H1 (cell line): ENCODE data around the gene TAF12. TPM values are rescaled to one million over a fixed set of nuclear protein-coding genes. Genes with fewer than 3 reads are reported as not detected.
"Not testable (repeated sequence)": the region's sequence is repeated elsewhere in the genome, so short reads cannot be mapped to it uniquely, and the experiment has no call there.

Experiments used
- CTCF ChIA-PET: fragments of 300-600 bp; sonication (Branson Sonifier 250); formaldehyde crosslinking; loops from one replicate; lab custom pipeline; 2021; ENCODE audit not compliant: partially characterized antibody; lab: Charles Lee
- POLR2A ChIA-PET: fragments of 300-600 bp; sonication (Branson Sonifier 250); formaldehyde crosslinking; loops from one replicate; lab custom pipeline; 2021; ENCODE audit warnings: inconsistent platforms; ENCODE audit not compliant: partially characterized antibody; lab: Charles Lee
- DNase-seq, 2 experiments: peaks; one replicate each; pipeline versions ENCODE4 v3.0.0 to v3.0.0-alpha.2; 2010 to 2022; ENCODE audit warnings: low spot score in 2 of 2, low read depth in 1 of 2, mixed read lengths in 1 of 2
- FAIRE-seq: peaks from 2 replicates; lab custom pipeline; 2011; peaks lifted over from hg19 to GRCh38; lab: Jason Lieb, UNC
- H2AFZ ChIP-seq: 2 replicates; pipeline ENCODE4 v1.8.1; 2012; ENCODE audit warnings: low read length, inconsistent platforms
- H2AK5ac ChIP-seq: 2 replicates; pipeline ENCODE4 v1.6.1; 2013; ENCODE audit warnings: low read depth, low read length
- H2BK120ac ChIP-seq: replicated peaks from 2 replicates; pipeline ENCODE3; 2013; ENCODE audit warnings: low read depth, low read length, inconsistent platforms
- H2BK12ac ChIP-seq: 2 replicates; pipeline ENCODE4 v1.6.1; 2013; ENCODE audit warnings: low read depth, low read length
- H2BK15ac ChIP-seq: 2 replicates; pipeline ENCODE4 v1.6.1; 2013; ENCODE audit warnings: low read length
- H2BK20ac ChIP-seq: 2 replicates; pipeline ENCODE4 v1.6.1; 2013; ENCODE audit warnings: low read length
- H2BK5ac ChIP-seq: 2 replicates; pipeline ENCODE4 v1.6.1; 2013; ENCODE audit warnings: low read depth, low read length
- H3K14ac ChIP-seq: 2 replicates; pipeline ENCODE4 v1.6.1; 2013; ENCODE audit warnings: inconsistent platforms; ENCODE audit not compliant: insufficient read length
- H3K18ac ChIP-seq: 2 replicates; pipeline ENCODE4 v1.6.1; 2013; ENCODE audit warnings: low read length; ENCODE audit errors: extremely low read depth
- H3K23ac ChIP-seq: 2 replicates; pipeline ENCODE4 v1.6.1; 2013; ENCODE audit warnings: inconsistent platforms; ENCODE audit not compliant: insufficient read length
- H3K23me2 ChIP-seq: 2 replicates; pipeline ENCODE4 v1.6.1; 2013; ENCODE audit warnings: low read depth, low read length
- H3K27ac ChIP-seq: 2 replicates; pipeline ENCODE4 v1.6.1; 2011; ENCODE audit warnings: low read depth, low read length, inconsistent platforms
- H3K27me3 ChIP-seq, 4 experiments: replicated peaks in 1 of 4; 1 replicate in 1 of 4; 2 replicates in 3 of 4; pipeline versions ENCODE4 v1.6.1 to v1.8.1; 2011 to 2013; ENCODE audit warnings: low read length in 3 of 4, mild to moderate bottlenecking in 3 of 4, inconsistent platforms in 2 of 4, mixed read lengths in 2 of 4, moderate library complexity in 1 of 4; ENCODE audit not compliant: control insufficient read depth in 3 of 4, insufficient read depth in 3 of 4; ENCODE audit errors: extremely low read depth in 1 of 4
- H3K36me3 ChIP-seq, 4 experiments: 2 replicates each; pipeline versions ENCODE4 v1.6.1 to v1.8.1; 2011 to 2013; ENCODE audit warnings: mild to moderate bottlenecking in 4 of 4, low read length in 3 of 4, moderate library complexity in 2 of 4, control low read depth in 1 of 4, inconsistent platforms in 1 of 4; ENCODE audit not compliant: insufficient read depth in 4 of 4, control insufficient read depth in 2 of 4
- H3K4ac ChIP-seq: replicated peaks from 2 replicates; pipeline ENCODE3; 2013; ENCODE audit warnings: low read length, low read depth, mixed read lengths, inconsistent platforms; ENCODE audit not compliant: insufficient read length
- H3K4me1 ChIP-seq, 4 experiments: replicated peaks in 1 of 4; 1 replicate in 1 of 4; 2 replicates in 3 of 4; pipeline versions ENCODE4 v1.6.1 to v1.8.1; 2011 to 2013; ENCODE audit warnings: low read length in 3 of 4, inconsistent platforms in 2 of 4, mixed read lengths in 1 of 4; ENCODE audit not compliant: insufficient read depth in 4 of 4, control insufficient read depth in 3 of 4
- H3K4me2 ChIP-seq, 2 experiments: 2 replicates each; pipeline versions ENCODE4 v1.6.1 to v1.8.1; 2011 to 2013; ENCODE audit warnings: low read depth in 2 of 2, low read length in 2 of 2, control low read depth in 1 of 2, inconsistent platforms in 1 of 2, mild to moderate bottlenecking in 1 of 2; ENCODE audit not compliant: insufficient read depth in 1 of 2
- H3K4me3 ChIP-seq, 4 experiments: fragments of 200-600, 300-600 bp in 1 of 4; sonication (generic), shearing (Covaris generic), sonication (Bioruptor Twin) in 1 of 4; 2 replicates each; pipeline versions ENCODE4 v1.5.1 to v1.8.1; 2011 to 2016; ENCODE audit warnings: low read length in 4 of 4, low read depth in 3 of 4, control low read depth in 2 of 4, inconsistent platforms in 2 of 4, mild to moderate bottlenecking in 2 of 4, mixed read lengths in 1 of 4, moderate library complexity in 1 of 4; ENCODE audit not compliant: insufficient read depth in 2 of 4; ENCODE audit errors: extremely low read depth in 1 of 4
- H3K56ac ChIP-seq: replicated peaks from 2 replicates; pipeline ENCODE3; 2013; ENCODE audit warnings: low read depth, mild to moderate bottlenecking, mixed read lengths, low read length, inconsistent platforms; ENCODE audit not compliant: insufficient read length
- H3K79me1 ChIP-seq: 2 replicates; pipeline ENCODE4 v1.6.1; 2013; ENCODE audit warnings: low read depth, low read length, control low read depth
- H3K79me2 ChIP-seq, 2 experiments: 2 replicates each; pipeline versions ENCODE4 v1.6.1 to v1.8.1; 2012 to 2013; ENCODE audit warnings: low read length in 2 of 2, mild to moderate bottlenecking in 2 of 2, inconsistent platforms in 1 of 2; ENCODE audit not compliant: insufficient read depth in 2 of 2, control insufficient read depth in 1 of 2
- H3K9ac ChIP-seq, 4 experiments: replicated peaks in 1 of 4; 1 replicate in 1 of 4; 2 replicates in 3 of 4; pipeline versions ENCODE4 v1.6.1 to v1.8.1; 2011 to 2013; ENCODE audit warnings: low read depth in 3 of 4, low read length in 3 of 4, control low read depth in 2 of 4, mild to moderate bottlenecking in 2 of 4, moderate library complexity in 2 of 4, inconsistent platforms in 1 of 4; ENCODE audit errors: extremely low read depth in 1 of 4
- H3K9me3 ChIP-seq, 2 experiments: 2 replicates each; pipeline versions ENCODE4 v1.6.1 to v1.8.1; 2012 to 2013; ENCODE audit warnings: mild to moderate bottlenecking in 2 of 2, moderate library complexity in 2 of 2, control low read depth in 1 of 2, inconsistent platforms in 1 of 2, low read depth in 1 of 2, low read length in 1 of 2, mixed read lengths in 1 of 2; ENCODE audit not compliant: insufficient read depth in 2 of 2
- H4K20me1 ChIP-seq, 2 experiments: replicated peaks in 1 of 2; 2 replicates each; pipeline versions ENCODE3 to v1.8.1; 2011 to 2013; ENCODE audit warnings: inconsistent platforms in 2 of 2, low read length in 2 of 2, mild to moderate bottlenecking in 1 of 2; ENCODE audit not compliant: insufficient read depth in 2 of 2, control insufficient read depth in 1 of 2
- H4K5ac ChIP-seq: 2 replicates; pipeline ENCODE4 v1.6.1; 2013; ENCODE audit warnings: low read length, low read depth, mixed read lengths, inconsistent platforms; ENCODE audit not compliant: insufficient read length
- H4K8ac ChIP-seq: 2 replicates; pipeline ENCODE4 v1.8.0; 2013; ENCODE audit warnings: mild to moderate bottlenecking, moderate library complexity, low read length, inconsistent platforms; ENCODE audit not compliant: insufficient read depth; ENCODE audit errors: extremely low read depth
- H4K91ac ChIP-seq: replicated peaks from 2 replicates; pipeline ENCODE3; 2013; ENCODE audit warnings: low read length, mixed read lengths, inconsistent platforms; ENCODE audit not compliant: insufficient read length
- MAX ChIP-seq: IDR thresholded peaks from 2 replicates; pipeline ENCODE4 v1.6.1; 2012; ENCODE audit warnings: inconsistent platforms
- RNF2 ChIP-seq: fragments of 200-900, 300-1000 bp; sonication (generic); IDR thresholded peaks from 2 replicates; pipeline ENCODE4 v1.7.1; 2016; ENCODE audit warnings: borderline replicate concordance, low read depth, mild to moderate bottlenecking, antibody characterized with exemption, low read length; ENCODE audit not compliant: poor library complexity, severe bottlenecking; ENCODE audit errors: missing control alignments
- SIRT6 ChIP-seq: IDR thresholded peaks from one replicate; pipeline ENCODE4 v1.7.1; 2012; ENCODE audit warnings: low read length, inconsistent platforms
- TBP ChIP-seq: IDR thresholded peaks from 2 replicates; pipeline ENCODE4 v1.6.1; 2011; ENCODE audit warnings: low read depth, low read length, improper control_type of control experiment
- WGBS, 2 experiments: shearing (Covaris generic) in 1 of 2; methylation state at CpG; one replicate each; pipeline versions ENCODE4 v1.1.6 to v1.1.7; 2013 to 2015; ENCODE audit warnings: low lambda C conversion rate in 2 of 2, mixed read lengths in 2 of 2, inconsistent platforms in 1 of 2, low coverage in 1 of 2, missing lambda C conversion rate in 1 of 2; ENCODE audit not compliant: insufficient replicate concordance in 2 of 2, insufficient coverage in 1 of 2, insufficient read length in 1 of 2; ENCODE audit errors: extremely low coverage in 1 of 2, missing lambda C conversion rate in 1 of 2; 5-methylcytosine and 5-hydroxymethylcytosine counted together
- polyA plus RNA-seq, 7 experiments: library from polyadenylated mRNA; depleted of rRNA in 3 of 7; stranded (reverse) in 5 of 7; unstranded in 2 of 7; fragments of >200 nt in 5 of 7; fragments of 200-250 nt in 2 of 7; gene quantifications; 1 replicate in 5 of 7; 2 replicates in 1 of 7; 4 replicates in 1 of 7; pipeline versions ENCODE4 v1.2.1 to v1.2.3, GENCODE V29; 2011 to 2013; ENCODE audit warnings: missing spikeins in 2 of 7, mixed read lengths in 2 of 7
- total RNA-seq: library from RNA; stranded (reverse); fragmentation: NEBNext Ultra II Directional; extraction: Animal tissue kit (Norgen Biotek cat#: 25700); gene quantifications from 2 replicates; pipeline ENCODE4 v1.2.1, GENCODE V29; 2021

The TAF12 gene
- total and polyA plus RNA-seq, 2 of the 8 experiments (the other 6 are each of a cell fraction or from before 2014, with no cell fraction given), result 25.1 to 27.2 TPM

DNA sequence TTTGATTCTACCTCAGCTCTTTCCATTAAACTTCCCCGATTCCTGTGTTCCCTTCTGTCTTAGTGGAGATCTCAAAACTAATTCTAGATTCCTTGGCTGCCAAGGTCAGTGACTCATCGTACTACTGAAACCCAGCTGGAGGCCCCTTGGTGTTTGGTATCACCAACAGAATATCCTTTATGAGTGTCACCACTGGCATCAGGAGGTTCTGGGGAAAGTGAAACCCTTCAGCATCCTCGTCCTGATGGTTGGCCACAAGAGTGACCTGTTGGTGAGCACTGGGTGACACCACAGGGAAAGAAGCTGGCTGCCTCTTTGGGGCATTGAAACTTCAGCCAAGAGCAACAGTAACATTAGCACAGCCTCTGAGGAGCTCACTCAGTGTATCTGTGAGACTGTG, 41.2 kb downstream of the TAF12 start (continued):
- TF ChIP-seq TBP (no peak), RNF2 (no peak), MAX (no peak), SIRT6 (no peak)

DNA sequence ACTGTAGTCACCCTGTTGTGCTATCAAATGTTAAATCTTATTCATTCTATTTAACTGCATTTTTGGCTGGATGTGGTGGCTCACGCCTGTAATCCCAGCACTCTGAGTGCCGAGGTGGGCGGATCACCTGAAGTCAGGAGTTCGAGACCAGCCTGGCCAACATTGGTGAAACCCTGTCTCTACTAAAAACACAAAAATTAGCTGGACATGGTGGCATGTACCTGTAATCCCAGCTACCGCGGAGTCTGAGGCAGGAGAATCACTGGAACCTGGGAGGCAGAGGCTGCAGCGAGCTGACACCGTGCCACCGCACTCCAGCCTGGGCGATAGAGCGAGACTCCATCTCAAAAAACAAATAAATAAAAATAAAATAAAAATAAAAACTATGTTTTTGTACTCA, 46.6 kb downstream of the TAF12 start:
- H2BK120ac ChIP-seq, H2AFZ ChIP-seq, H3K23me2 ChIP-seq, DNase-seq, H3K27me3 ChIP-seq, H3K9ac ChIP-seq, FAIRE-seq, H3K79me2 ChIP-seq, H2BK15ac ChIP-seq, H3K14ac ChIP-seq, H3K9me3 ChIP-seq, H4K8ac ChIP-seq, H3K4me3 ChIP-seq, H2BK12ac ChIP-seq, H2AK5ac ChIP-seq, H3K27ac ChIP-seq, H3K56ac ChIP-seq, H4K20me1 ChIP-seq, H2BK5ac ChIP-seq, H3K36me3 ChIP-seq, H3K79me1 ChIP-seq, H3K23ac ChIP-seq, H3K4me2 ChIP-seq, H4K5ac ChIP-seq, H2BK20ac ChIP-seq, H4K91ac ChIP-seq, H3K18ac ChIP-seq, H3K4ac ChIP-seq: not testable (repeated sequence)
- ChIA-PET CTCF (interaction anchor here (0.6 to 1.6 kb wide), 5 partner anchors 8 to 1101 kb away, joined by 3 to 5 read pairs (median 3); no protein-coding TSS in a partner anchor), POLR2A (interaction anchor here (17.3 to 21.8 kb wide), 2 partner anchors 17 to 83 kb away, joined by 301 to 473 read pairs; partner anchors contain the start of gene RCC1)
- H3K4me1 ChIP-seq, result peaks cover 9 to 18% (median 14%) of the 10 kb centered on the region in 4 experiments
- WGBS, 2 experiments, result 94% methylated on average over 11 of the region's 11 CpGs; no CpG with 5 or more reads in 1 of the 2 experiments
